Measurements from ENCODE around the gene KCTD15.

The KCTD15 gene

GRCh38 chr19:33799476-33799875 lies 2.8 kb downstream of the KCTD15 start:
- no peak overlapping the region for H3K4me3 ChIP-seq (ENCODE audit: low read length)
- peaks cover 2% of the 10 kb centered on the region for H3K4me1 ChIP-seq (ENCODE audit: control insufficient read depth, insufficient read depth, low read length)
- peaks cover 10% of the 10 kb centered on the region for H3K27me3 ChIP-seq (replicated peaks; ENCODE audit: control insufficient read depth, insufficient read depth, low read length)
- DNase-seq (ENCODE audit: low read depth): no peak
- no peak overlapping the region for H3K9ac ChIP-seq (ENCODE audit: low read length)
- H3K9me3 ChIP-seq (ENCODE audit: control insufficient read depth, low read length): no peaks in the 10 kb centered on the region
- H3K36me3 ChIP-seq (ENCODE audit: control insufficient read depth, insufficient read depth, low read length, severe bottlenecking): no peaks in the 10 kb centered on the region

DNA sequence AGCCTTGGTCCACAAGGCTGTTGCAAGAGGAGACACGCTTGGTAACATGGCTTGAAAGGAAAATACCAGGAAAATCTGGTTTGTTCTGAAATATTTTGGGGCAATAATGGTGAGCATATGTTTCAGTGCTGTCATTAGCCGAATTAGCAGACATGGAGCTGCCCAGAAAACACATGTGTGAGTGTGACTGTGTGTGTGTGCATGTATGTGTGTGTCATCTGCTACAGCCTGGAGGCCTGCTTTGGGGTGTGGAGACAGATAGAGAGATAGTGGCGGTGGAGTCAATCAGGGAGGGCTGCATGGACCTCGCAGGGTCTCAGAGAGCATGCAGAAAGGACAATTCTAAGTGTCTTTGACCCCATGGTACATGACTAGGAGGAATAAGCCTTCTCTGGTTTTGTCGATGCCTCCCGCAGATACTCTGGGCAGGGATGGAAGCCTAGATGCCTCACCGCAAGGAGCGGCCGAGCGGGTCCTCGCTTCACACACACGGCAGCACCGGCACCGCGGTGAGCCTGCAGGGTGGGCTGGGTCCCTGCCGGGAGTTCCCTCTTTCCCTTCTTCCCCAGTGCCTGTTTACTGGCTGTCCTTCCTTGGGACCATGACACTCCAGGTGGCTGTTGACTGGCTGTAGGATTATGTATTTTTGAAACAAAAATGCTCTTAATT lies 3.5 kb downstream of the KCTD15 start:
- H3K4me1 ChIP-seq (ENCODE audit: control insufficient read depth, insufficient read depth, low read length): no peaks in the 10 kb centered on the region
- no peak overlapping the region for H3K4me3 ChIP-seq (ENCODE audit: low read length)
- no peaks in the 10 kb centered on the region for H3K36me3 ChIP-seq (ENCODE audit: control insufficient read depth, insufficient read depth, low read length, severe bottlenecking)
- no peak overlapping the region for H3K9ac ChIP-seq (ENCODE audit: low read length)
- peaks cover 10% of the 10 kb centered on the region for H3K27me3 ChIP-seq (replicated peaks; ENCODE audit: control insufficient read depth, insufficient read depth, low read length)
- no peak for DNase-seq (ENCODE audit: low read depth)
- H3K9me3 ChIP-seq (ENCODE audit: control insufficient read depth, low read length): no peaks in the 10 kb centered on the region

DNA sequence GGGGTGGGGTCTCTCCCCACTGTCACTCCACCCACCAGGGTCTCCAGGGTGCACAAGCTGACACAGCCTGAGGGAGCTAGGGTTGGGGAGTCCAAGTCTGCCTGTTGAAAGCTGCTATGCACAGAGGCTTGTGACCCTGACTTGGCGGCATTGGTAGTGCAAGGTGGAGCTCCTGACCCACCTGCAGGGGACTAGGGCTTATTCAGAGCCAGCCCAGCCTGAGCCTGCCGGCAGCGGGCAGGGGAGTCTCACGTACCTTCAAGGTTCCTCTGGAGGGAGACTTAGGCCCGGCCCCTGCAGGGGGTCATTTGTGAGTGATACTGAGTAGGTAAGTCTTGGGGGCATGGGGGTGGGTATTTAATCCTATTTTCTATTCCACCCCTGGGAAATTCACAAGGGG lies 4.7 kb downstream of the KCTD15 start:
- Histone ChIP-seq H3K9me3 (ENCODE audit: control insufficient read depth, low read length) (no peaks in the 10 kb centered on the region), H3K27me3 (replicated peaks; ENCODE audit: control insufficient read depth, insufficient read depth, low read length) (peaks cover 10% of the 10 kb centered on the region), H3K36me3 (ENCODE audit: control insufficient read depth, insufficient read depth, low read length, severe bottlenecking) (no peaks in the 10 kb centered on the region), H3K4me3 (ENCODE audit: low read length) (no peak overlapping the region), H3K9ac (ENCODE audit: low read length) (no peak overlapping the region), H3K4me1 (ENCODE audit: control insufficient read depth, insufficient read depth, low read length) (no peaks in the 10 kb centered on the region)
- no peak for DNase-seq (ENCODE audit: low read depth)

DNA sequence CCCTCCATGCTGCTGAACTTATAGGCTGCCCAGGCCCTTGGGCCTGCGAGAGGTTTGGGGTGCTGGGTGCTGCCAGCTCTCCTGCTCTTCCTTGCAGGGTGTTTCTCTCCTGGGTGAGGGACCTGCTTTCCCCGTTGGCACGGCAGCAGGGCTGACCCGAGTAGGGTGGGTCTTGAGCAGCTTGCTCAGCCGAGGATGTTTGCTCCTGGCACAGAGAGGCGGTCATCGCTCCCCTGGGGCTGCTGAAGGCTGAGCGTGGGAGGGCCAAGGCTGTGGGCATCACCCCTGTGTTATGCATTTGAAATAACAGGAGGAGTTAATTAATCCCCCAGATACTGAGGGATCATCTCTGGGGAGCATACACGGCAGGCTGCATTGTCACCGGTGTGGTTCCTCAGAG lies 5.3 kb downstream of the KCTD15 start:
- Histone ChIP-seq H3K27me3 (replicated peaks; ENCODE audit: control insufficient read depth, insufficient read depth, low read length) (peaks cover 10% of the 10 kb centered on the region), H3K9me3 (ENCODE audit: control insufficient read depth, low read length) (no peaks in the 10 kb centered on the region), H3K36me3 (ENCODE audit: control insufficient read depth, insufficient read depth, low read length, severe bottlenecking) (no peaks in the 10 kb centered on the region), H3K4me3 (ENCODE audit: low read length) (no peak overlapping the region), H3K9ac (ENCODE audit: low read length) (no peak overlapping the region), H3K4me1 (ENCODE audit: control insufficient read depth, insufficient read depth, low read length) (no peaks in the 10 kb centered on the region)
- DNase-seq (ENCODE audit: low read depth): no peak

DNA sequence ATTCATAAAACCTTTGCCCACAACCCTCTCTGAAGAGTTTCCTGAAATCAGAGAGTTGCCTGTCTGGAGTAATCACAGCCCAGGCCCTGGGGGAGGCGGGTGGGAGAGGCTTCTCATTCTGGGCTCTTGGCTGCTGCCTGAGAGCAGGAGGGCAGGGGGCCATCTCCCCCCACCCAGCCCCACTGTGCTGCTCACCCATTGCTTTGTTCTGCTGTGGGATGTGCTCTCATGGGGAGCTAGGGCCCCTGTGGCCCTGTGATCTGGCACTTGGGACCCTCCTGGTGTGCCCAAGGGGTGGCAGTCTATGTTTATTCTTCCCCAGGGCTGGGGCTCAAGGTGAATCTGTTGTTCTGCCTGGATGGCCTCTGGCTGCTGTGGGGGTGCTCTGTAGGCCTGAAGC lies 6.1 kb downstream of the KCTD15 start:
- H3K9me3 ChIP-seq (ENCODE audit: control insufficient read depth, low read length): no peaks in the 10 kb centered on the region
- no peak overlapping the region for H3K4me3 ChIP-seq (ENCODE audit: low read length)
- DNase-seq (ENCODE audit: low read depth): no peak
- H3K4me1 ChIP-seq (ENCODE audit: control insufficient read depth, insufficient read depth, low read length): no peaks in the 10 kb centered on the region
- H3K36me3 ChIP-seq (ENCODE audit: control insufficient read depth, insufficient read depth, low read length, severe bottlenecking): no peaks in the 10 kb centered on the region
- H3K27me3 ChIP-seq (replicated peaks; ENCODE audit: control insufficient read depth, insufficient read depth, low read length): peaks cover 10% of the 10 kb centered on the region
- H3K9ac ChIP-seq (ENCODE audit: low read length): no peak overlapping the region

- Histone ChIP-seq H3K27me3 (replicated peaks; ENCODE audit: control insufficient read depth, insufficient read depth, low read length) (peaks cover 9% of the 10 kb centered on the region), H3K4me1 (ENCODE audit: control insufficient read depth, insufficient read depth, low read length) (no peaks in the 10 kb centered on the region), H3K36me3 (ENCODE audit: control insufficient read depth, insufficient read depth, low read length, severe bottlenecking) (no peaks in the 10 kb centered on the region), H3K9me3 (ENCODE audit: control insufficient read depth, low read length) (no peaks in the 10 kb centered on the region), H3K4me3 (ENCODE audit: low read length) (no peak overlapping the region), H3K9ac (ENCODE audit: low read length) (no peak overlapping the region)
- no peak for DNase-seq (ENCODE audit: low read depth)
Measured at GRCh38 chr19:33803383-33803782, 6.7 kb downstream of the KCTD15 start.

- H3K9ac ChIP-seq (ENCODE audit: low read length): no peak overlapping the region
- H3K36me3 ChIP-seq (ENCODE audit: control insufficient read depth, insufficient read depth, low read length, severe bottlenecking): no peaks in the 10 kb centered on the region
- H3K27me3 ChIP-seq (replicated peaks; ENCODE audit: control insufficient read depth, insufficient read depth, low read length): peaks cover 2% of the 10 kb centered on the region
- no peaks in the 10 kb centered on the region for H3K4me1 ChIP-seq (ENCODE audit: control insufficient read depth, insufficient read depth, low read length)
- H3K9me3 ChIP-seq (ENCODE audit: control insufficient read depth, low read length): no peaks in the 10 kb centered on the region
- peak; percentile 13 for DNase-seq (ENCODE audit: low read depth)
- no peak overlapping the region for H3K4me3 ChIP-seq (ENCODE audit: low read length)
Measured at GRCh38 chr19:33804021-33804799, 7.5 kb downstream of the KCTD15 start.

DNA sequence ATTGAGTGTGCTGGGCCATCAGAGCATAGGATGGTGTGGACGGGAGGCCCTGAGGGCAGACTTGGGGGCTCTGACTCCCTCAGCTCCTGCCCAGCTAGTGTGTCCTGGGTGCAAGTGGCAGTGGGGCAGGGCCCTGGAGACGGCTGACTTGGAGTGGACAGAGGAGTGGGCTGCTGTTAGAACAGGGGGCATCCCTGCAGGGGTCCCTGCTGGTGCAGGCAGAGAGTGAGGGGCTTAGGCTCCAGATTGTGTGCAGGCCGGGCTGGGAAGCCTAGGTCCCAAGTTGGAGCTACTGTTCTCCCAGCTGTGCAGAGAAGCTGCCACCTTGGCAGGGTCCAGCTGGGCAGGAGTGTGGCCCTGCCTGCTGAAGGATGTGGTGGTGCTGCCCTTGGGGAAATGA lies 8.6 kb downstream of the KCTD15 start:
- no peaks in the 10 kb centered on the region for H3K36me3 ChIP-seq (ENCODE audit: control insufficient read depth, insufficient read depth, low read length, severe bottlenecking)
- no peak overlapping the region for H3K9ac ChIP-seq (ENCODE audit: low read length)
- no peaks in the 10 kb centered on the region for H3K4me1 ChIP-seq (ENCODE audit: control insufficient read depth, insufficient read depth, low read length)
- H3K27me3 ChIP-seq (replicated peaks; ENCODE audit: control insufficient read depth, insufficient read depth, low read length): no peaks in the 10 kb centered on the region
- no peak for DNase-seq (ENCODE audit: low read depth)
- H3K4me3 ChIP-seq (ENCODE audit: low read length): no peak overlapping the region
- no peaks in the 10 kb centered on the region for H3K9me3 ChIP-seq (ENCODE audit: control insufficient read depth, low read length)

DNA sequence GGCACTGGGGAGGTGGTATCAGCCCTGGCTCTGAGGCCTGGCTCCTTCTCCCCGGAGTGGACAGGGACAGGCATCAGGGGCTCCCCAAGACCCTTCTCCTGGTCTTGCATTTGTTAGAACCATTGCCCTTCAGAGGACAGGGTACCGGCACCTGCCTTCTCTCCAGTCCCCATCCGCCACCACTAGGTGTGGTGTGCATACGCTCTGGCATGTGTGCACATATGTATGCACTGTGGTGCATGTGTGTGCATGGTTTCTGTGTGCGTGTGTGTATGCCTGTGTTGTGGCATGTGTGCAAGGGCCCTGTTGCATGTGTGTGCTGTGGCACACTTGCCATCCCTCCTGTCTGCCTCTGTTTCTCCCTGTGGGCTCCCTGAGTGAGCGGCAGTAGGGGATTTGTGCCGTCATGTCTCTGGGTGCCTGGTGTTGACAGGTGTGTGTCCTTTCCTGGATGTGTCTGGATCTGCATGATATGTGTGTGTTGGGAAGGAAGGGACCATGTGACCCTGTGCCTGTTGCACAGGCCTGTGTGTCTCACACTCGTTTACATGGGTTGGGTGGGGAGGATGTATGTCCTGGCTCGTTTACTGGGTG lies 9.3 kb downstream of the KCTD15 start:
- no peaks in the 10 kb centered on the region for H3K9me3 ChIP-seq (ENCODE audit: control insufficient read depth, low read length)
- H3K27me3 ChIP-seq (replicated peaks; ENCODE audit: control insufficient read depth, insufficient read depth, low read length): no peaks in the 10 kb centered on the region
- no peak overlapping the region for H3K4me3 ChIP-seq (ENCODE audit: low read length)
- no peak overlapping the region for H3K9ac ChIP-seq (ENCODE audit: low read length)
- no peak for DNase-seq (ENCODE audit: low read depth)
- H3K4me1 ChIP-seq (ENCODE audit: control insufficient read depth, insufficient read depth, low read length): no peaks in the 10 kb centered on the region
- H3K36me3 ChIP-seq (ENCODE audit: control insufficient read depth, insufficient read depth, low read length, severe bottlenecking): no peaks in the 10 kb centered on the region

- no peak for DNase-seq (ENCODE audit: low read depth)
- H3K27me3 ChIP-seq (replicated peaks; ENCODE audit: control insufficient read depth, insufficient read depth, low read length): no peaks in the 10 kb centered on the region
- no peaks in the 10 kb centered on the region for H3K4me1 ChIP-seq (ENCODE audit: control insufficient read depth, insufficient read depth, low read length)
- H3K9me3 ChIP-seq (ENCODE audit: control insufficient read depth, low read length): no peaks in the 10 kb centered on the region
- H3K9ac ChIP-seq (ENCODE audit: low read length): no peak overlapping the region
- no peak overlapping the region for H3K4me3 ChIP-seq (ENCODE audit: low read length)
- no peaks in the 10 kb centered on the region for H3K36me3 ChIP-seq (ENCODE audit: control insufficient read depth, insufficient read depth, low read length, severe bottlenecking)
Measured at GRCh38 chr19:33806434-33806881, 9.8 kb downstream of the KCTD15 start.

GRCh38 chr19:33808399-33808798 lies 11.7 kb downstream of the KCTD15 start:
- no peaks in the 10 kb centered on the region for H3K4me1 ChIP-seq (ENCODE audit: control insufficient read depth, insufficient read depth, low read length)
- H3K4me3 ChIP-seq (ENCODE audit: low read length): no peak overlapping the region
- H3K9me3 ChIP-seq (ENCODE audit: control insufficient read depth, low read length): no peaks in the 10 kb centered on the region
- DNase-seq (ENCODE audit: low read depth): no peak
- H3K9ac ChIP-seq (ENCODE audit: low read length): no peak overlapping the region
- no peaks in the 10 kb centered on the region for H3K27me3 ChIP-seq (replicated peaks; ENCODE audit: control insufficient read depth, insufficient read depth, low read length)
- H3K36me3 ChIP-seq (ENCODE audit: control insufficient read depth, insufficient read depth, low read length, severe bottlenecking): no peaks in the 10 kb centered on the region
